HepG2 (cell line): ENCODE results near the gene ALDH3A2. TPM values are rescaled to one million over a fixed set of nuclear protein-coding genes. Genes with fewer than 3 reads are reported as not detected.

ENCODE experiments used
- FLYWCH1 ChIP-seq: sonication (generic); formaldehyde crosslinking; IDR thresholded peaks from 2 replicates; pipeline ENCODE4 v1.8.1; 2023; ENCODE audit warnings: mild to moderate bottlenecking, missing genetic modification reagents
- MTF2 ChIP-seq: sonication (generic); formaldehyde crosslinking; IDR thresholded peaks from 2 replicates; pipeline ENCODE4 v1.5.0; 2020; ENCODE audit warnings: missing genetic modification reagents, borderline replicate concordance
- NFIB ChIP-seq: sonication (generic); formaldehyde crosslinking; IDR thresholded peaks from 2 replicates; pipeline ENCODE4 v1.9.0; 2021; ENCODE audit warnings: missing genetic modification reagents, mild to moderate bottlenecking, borderline replicate concordance
- NR2F1 ChIP-seq, 2 experiments: fragments of 450-650 bp in 1 of 2; formaldehyde crosslinking in 1 of 2; IDR thresholded peaks; 2 replicates each; pipeline versions ENCODE4 v1.5.0 to v1.6.1; 2016 to 2020; ENCODE audit warnings: mild to moderate bottlenecking in 1 of 2, missing compliant biosample characterization in 1 of 2, missing genetic modification reagents in 1 of 2, moderate library complexity in 1 of 2
- SOX6 ChIP-seq, 2 experiments: fragments of 450-650 bp in 1 of 2; sonication (generic) in 1 of 2; formaldehyde crosslinking in 1 of 2; IDR thresholded peaks; 2 replicates each; pipeline versions ENCODE4 v1.4.0 to v1.6.1; 2017 to 2020; ENCODE audit warnings: antibody characterized with exemption in 1 of 2, mild to moderate bottlenecking in 1 of 2, missing genetic modification reagents in 1 of 2
- SSRP1 ChIP-seq: IDR thresholded peaks from 2 replicates; pipeline ENCODE4 v1.6.1; 2016; ENCODE audit warnings: control low read depth
- TMF1 ChIP-seq: sonication (generic); formaldehyde crosslinking; IDR thresholded peaks from 2 replicates; pipeline ENCODE4 v1.8.1; 2022; ENCODE audit warnings: low read depth, missing genetic modification reagents
- ZNF451 ChIP-seq: sonication (generic); formaldehyde crosslinking; IDR thresholded peaks from 2 replicates; pipeline ENCODE4 v1.5.0; 2020; ENCODE audit warnings: mild to moderate bottlenecking, missing genetic modification reagents
- ZNF501 ChIP-seq: sonication (generic); formaldehyde crosslinking; IDR thresholded peaks from 2 replicates; pipeline ENCODE4 v1.5.1; 2020; ENCODE audit warnings: mild to moderate bottlenecking, moderate library complexity, missing genetic modification reagents
- ZNF761 ChIP-seq: sonication (generic); formaldehyde crosslinking; conservative IDR thresholded peaks from 2 replicates; pipeline ENCODE4 v1.4.0; 2020; ENCODE audit warnings: mild to moderate bottlenecking, missing genetic modification reagents
- polyA plus RNA-seq, 8 experiments: library from polyadenylated mRNA; depleted of rRNA in 3 of 8; stranded (reverse) in 7 of 8; unstranded in 1 of 8; fragments of >200 nt; fragmentation: Illumina TruSeq in 4 of 8; extraction: Trizol in 4 of 8; gene quantifications; 2 replicates each; pipeline versions ENCODE4 v1.2.1 to v1.2.3, GENCODE V29; 2011 to 2016; ENCODE audit warnings: low read depth in 4 of 8, missing spikeins in 1 of 8, mixed read lengths in 1 of 8; ENCODE audit not compliant: insufficient read depth in 1 of 8
- total RNA-seq, 5 experiments: library from RNA; depleted of rRNA; stranded (reverse); fragments of >200 nt; fragmentation: Illumina TruSeq; extraction: Trizol; gene quantifications; 2 replicates each; pipeline ENCODE4 v1.2.3, GENCODE V29; 2016; ENCODE audit warnings: low read depth in 1 of 5
- TF ChIP-seq, protein P1 (sequence below): sonication (generic); formaldehyde crosslinking; IDR thresholded peaks from 2 replicates; pipeline ENCODE4 v1.9.0; 2021; ENCODE audit warnings: mild to moderate bottlenecking, missing genetic modification reagents
- TF ChIP-seq, protein P2 (sequence below): sonication (generic); formaldehyde crosslinking; IDR thresholded peaks from 2 replicates; pipeline ENCODE4 v1.9.0; 2021; ENCODE audit warnings: missing genetic modification reagents, borderline replicate concordance
- TF ChIP-seq, protein P3 (sequence below): sonication (generic); formaldehyde crosslinking; IDR thresholded peaks from 2 replicates; pipeline ENCODE4 v1.5.1; 2020; ENCODE audit warnings: mild to moderate bottlenecking, missing genetic modification reagents, moderate library complexity

ALDH3A2 gene
- total and polyA plus RNA-seq, 2 of the 13 experiments (the other 11 are each of a cell fraction or from before 2014, with no cell fraction given) = 80.8 to 180 TPM

DNA sequence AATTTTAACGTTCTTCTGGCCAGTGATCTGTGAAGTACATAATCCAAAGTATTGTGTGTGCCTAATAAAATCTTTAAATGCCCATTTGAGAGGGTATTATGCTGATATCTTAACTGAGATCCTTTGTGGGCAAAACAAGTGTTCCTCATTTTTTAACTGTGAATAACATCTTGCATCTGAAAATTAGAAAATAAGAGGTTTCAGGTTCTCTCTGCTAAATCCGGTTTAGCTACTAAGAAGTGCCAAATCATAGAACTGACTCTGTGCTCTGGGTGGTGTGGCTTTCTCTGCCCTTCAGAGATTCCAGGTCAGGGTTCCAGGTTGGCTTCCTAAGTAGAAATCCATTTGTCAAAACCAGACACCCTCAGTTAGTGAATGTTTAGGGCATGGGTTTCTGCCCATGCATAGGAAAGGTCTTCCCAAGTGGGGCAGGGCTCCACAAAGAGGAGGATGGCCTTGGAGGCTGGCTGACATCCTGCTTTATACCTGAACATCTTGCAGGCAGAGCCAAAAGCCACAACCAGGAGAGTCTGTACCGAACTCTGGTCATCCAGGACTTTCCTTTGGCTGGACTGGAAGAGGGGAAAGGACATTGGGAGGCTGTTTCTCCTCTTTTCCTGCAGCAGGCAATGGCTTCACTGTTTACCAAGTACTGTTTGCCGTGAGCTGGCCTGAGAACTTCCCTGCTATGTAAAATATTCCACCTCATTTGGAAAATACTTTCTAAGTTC is 8.5 kb downstream of the ALDH3A2 start (continued):
- TF ChIP-seq, protein P1, sequence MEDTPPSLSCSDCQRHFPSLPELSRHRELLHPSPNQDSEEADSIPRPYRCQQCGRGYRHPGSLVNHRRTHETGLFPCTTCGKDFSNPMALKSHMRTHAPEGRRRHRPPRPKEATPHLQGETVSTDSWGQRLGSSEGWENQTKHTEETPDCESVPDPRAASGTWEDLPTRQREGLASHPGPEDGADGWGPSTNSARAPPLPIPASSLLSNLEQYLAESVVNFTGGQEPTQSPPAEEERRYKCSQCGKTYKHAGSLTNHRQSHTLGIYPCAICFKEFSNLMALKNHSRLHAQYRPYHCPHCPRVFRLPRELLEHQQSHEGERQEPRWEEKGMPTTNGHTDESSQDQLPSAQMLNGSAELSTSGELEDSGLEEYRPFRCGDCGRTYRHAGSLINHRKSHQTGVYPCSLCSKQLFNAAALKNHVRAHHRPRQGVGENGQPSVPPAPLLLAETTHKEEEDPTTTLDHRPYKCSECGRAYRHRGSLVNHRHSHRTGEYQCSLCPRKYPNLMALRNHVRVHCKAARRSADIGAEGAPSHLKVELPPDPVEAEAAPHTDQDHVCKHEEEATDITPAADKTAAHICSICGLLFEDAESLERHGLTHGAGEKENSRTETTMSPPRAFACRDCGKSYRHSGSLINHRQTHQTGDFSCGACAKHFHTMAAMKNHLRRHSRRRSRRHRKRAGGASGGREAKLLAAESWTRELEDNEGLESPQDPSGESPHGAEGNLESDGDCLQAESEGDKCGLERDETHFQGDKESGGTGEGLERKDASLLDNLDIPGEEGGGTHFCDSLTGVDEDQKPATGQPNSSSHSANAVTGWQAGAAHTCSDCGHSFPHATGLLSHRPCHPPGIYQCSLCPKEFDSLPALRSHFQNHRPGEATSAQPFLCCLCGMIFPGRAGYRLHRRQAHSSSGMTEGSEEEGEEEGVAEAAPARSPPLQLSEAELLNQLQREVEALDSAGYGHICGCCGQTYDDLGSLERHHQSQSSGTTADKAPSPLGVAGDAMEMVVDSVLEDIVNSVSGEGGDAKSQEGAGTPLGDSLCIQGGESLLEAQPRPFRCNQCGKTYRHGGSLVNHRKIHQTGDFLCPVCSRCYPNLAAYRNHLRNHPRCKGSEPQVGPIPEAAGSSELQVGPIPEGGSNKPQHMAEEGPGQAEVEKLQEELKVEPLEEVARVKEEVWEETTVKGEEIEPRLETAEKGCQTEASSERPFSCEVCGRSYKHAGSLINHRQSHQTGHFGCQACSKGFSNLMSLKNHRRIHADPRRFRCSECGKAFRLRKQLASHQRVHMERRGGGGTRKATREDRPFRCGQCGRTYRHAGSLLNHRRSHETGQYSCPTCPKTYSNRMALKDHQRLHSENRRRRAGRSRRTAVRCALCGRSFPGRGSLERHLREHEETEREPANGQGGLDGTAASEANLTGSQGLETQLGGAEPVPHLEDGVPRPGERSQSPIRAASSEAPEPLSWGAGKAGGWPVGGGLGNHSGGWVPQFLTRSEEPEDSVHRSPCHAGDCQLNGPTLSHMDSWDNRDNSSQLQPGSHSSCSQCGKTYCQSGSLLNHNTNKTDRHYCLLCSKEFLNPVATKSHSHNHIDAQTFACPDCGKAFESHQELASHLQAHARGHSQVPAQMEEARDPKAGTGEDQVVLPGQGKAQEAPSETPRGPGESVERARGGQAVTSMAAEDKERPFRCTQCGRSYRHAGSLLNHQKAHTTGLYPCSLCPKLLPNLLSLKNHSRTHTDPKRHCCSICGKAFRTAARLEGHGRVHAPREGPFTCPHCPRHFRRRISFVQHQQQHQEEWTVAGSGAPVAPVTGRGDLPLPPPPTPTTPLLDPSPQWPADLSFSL (CRISPR knock-in tag) = no peak
- no peak for TF ChIP-seq MTF2 (CRISPR knock-in tag)
- TF ChIP-seq, protein P2, sequence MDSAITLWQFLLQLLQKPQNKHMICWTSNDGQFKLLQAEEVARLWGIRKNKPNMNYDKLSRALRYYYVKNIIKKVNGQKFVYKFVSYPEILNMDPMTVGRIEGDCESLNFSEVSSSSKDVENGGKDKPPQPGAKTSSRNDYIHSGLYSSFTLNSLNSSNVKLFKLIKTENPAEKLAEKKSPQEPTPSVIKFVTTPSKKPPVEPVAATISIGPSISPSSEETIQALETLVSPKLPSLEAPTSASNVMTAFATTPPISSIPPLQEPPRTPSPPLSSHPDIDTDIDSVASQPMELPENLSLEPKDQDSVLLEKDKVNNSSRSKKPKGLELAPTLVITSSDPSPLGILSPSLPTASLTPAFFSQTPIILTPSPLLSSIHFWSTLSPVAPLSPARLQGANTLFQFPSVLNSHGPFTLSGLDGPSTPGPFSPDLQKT (CRISPR knock-in tag) = no peak
- TF ChIP-seq ZNF451 (CRISPR knock-in tag) = no peak
- no peak for TF ChIP-seq SSRP1
- TF ChIP-seq FLYWCH1 = no peak
- no peak for TF ChIP-seq NR2F1 (CRISPR knock-in tag; IDR thresholded peaks at IDR 0.05)
- peak; percentile 36; the same call in 1 of the 2 replicates for TF ChIP-seq ZNF501 (CRISPR knock-in tag)
- TF ChIP-seq SOX6 (IDR thresholded peaks at IDR 0.05) = no peak
- 0 out of 2 replicates have a peak, but pooled peaks have one; percentile 9 for TF ChIP-seq SOX6 (CRISPR knock-in tag; IDR thresholded peaks at IDR 0.05)
- TF ChIP-seq TMF1 (CRISPR knock-in tag) = no peak
- TF ChIP-seq, protein P3, sequence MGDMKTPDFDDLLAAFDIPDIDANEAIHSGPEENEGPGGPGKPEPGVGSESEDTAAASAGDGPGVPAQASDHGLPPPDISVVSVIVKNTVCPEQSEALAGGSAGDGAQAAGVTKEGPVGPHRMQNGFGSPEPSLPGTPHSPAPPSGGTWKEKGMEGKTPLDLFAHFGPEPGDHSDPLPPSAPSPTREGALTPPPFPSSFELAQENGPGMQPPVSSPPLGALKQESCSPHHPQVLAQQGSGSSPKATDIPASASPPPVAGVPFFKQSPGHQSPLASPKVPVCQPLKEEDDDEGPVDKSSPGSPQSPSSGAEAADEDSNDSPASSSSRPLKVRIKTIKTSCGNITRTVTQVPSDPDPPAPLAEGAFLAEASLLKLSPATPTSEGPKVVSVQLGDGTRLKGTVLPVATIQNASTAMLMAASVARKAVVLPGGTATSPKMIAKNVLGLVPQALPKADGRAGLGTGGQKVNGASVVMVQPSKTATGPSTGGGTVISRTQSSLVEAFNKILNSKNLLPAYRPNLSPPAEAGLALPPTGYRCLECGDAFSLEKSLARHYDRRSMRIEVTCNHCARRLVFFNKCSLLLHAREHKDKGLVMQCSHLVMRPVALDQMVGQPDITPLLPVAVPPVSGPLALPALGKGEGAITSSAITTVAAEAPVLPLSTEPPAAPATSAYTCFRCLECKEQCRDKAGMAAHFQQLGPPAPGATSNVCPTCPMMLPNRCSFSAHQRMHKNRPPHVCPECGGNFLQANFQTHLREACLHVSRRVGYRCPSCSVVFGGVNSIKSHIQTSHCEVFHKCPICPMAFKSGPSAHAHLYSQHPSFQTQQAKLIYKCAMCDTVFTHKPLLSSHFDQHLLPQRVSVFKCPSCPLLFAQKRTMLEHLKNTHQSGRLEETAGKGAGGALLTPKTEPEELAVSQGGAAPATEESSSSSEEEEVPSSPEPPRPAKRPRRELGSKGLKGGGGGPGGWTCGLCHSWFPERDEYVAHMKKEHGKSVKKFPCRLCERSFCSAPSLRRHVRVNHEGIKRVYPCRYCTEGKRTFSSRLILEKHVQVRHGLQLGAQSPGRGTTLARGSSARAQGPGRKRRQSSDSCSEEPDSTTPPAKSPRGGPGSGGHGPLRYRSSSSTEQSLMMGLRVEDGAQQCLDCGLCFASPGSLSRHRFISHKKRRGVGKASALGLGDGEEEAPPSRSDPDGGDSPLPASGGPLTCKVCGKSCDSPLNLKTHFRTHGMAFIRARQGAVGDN (CRISPR knock-in tag) = peak; percentile 12; the same call in 1 of the 2 replicates
- no peak for TF ChIP-seq ZNF761 (CRISPR knock-in tag)
- TF ChIP-seq NFIB (CRISPR knock-in tag) = no peak
